Testis (tissue), 3 donors: ENCODE measurements around the gene JAML. TPM values are rescaled to one million over a fixed set of nuclear protein-coding genes. Genes with fewer than 3 reads are reported as not detected.

Experiments
- DNase-seq: peaks from one replicate; pipeline ENCODE4 v3.0.0-alpha.2; 2019
- H3K27ac ChIP-seq, 2 donors: fragments of 200-600 bp; sonication (generic); one replicate each; pipeline ENCODE4 v1.5.1; 2019
- H3K27me3 ChIP-seq: fragments of 200-600 bp; sonication (generic); one replicate; pipeline ENCODE4 v1.5.1; 2019
- H3K36me3 ChIP-seq: fragments of 200-600 bp; sonication (generic); one replicate; pipeline ENCODE4 v1.5.1; 2017; ENCODE audit warnings: low read depth; ENCODE audit errors: missing control alignments
- H3K4me1 ChIP-seq: fragments of 200-600 bp; sonication (generic); one replicate; pipeline ENCODE4 v1.5.1; 2019
- H3K4me3 ChIP-seq, 2 donors: fragments of 200-600 bp; sonication (generic); one replicate each; pipeline ENCODE4 v1.5.1; 2017 to 2019
- H3K9me3 ChIP-seq: fragments of 200-600 bp; sonication (generic); one replicate; pipeline ENCODE4 v1.5.1; 2017
- POLR2A ChIP-seq: fragments of 450-650 bp; IDR thresholded peaks from one replicate; pipeline ENCODE4 v1.6.1; 2017; ENCODE audit warnings: antibody characterized with exemption, mild to moderate bottlenecking, moderate library complexity
- WGBS, 2 donors: methylation state at CpG; one replicate each; pipeline ENCODE4 v1.1.5; 2018; 5-methylcytosine and 5-hydroxymethylcytosine counted together
- intact Hi-C: fragments of 100-400 bp; cut with DNase I; formaldehyde crosslinking; loops from one replicate; pipeline ENCODE4 v1.15.1; 2023; ENCODE audit warnings: low total_unique reads
- polyA plus RNA-seq: library from polyadenylated mRNA; stranded (reverse); fragments of 350-450 nt; fragmentation: Illumina TruSeq; extraction: RNeasy Lipid Tissue Mini Kit (QIAGEN cat#74804); gene quantifications from one replicate; pipeline ENCODE4 v1.2.3, GENCODE V29; 2014; ENCODE audit warnings: low read depth, low replicate concordance; ENCODE audit not compliant: insufficient read depth
- total RNA-seq, 2 donors: library from RNA; depleted of rRNA; stranded (reverse); fragments of >200 nt; gene quantifications; one replicate each; pipeline ENCODE4 v1.2.3, GENCODE V29; 2016
- TF ChIP-seq, protein P1 (sequence below), 3 experiments: fragments of 450-650 bp in 2 of 3; fragments of 200-600 bp in 1 of 3; sonication (generic) in 1 of 3; IDR thresholded peaks; one replicate each; pipeline ENCODE4 v1.5.1; 2016 to 2019; ENCODE audit warnings: antibody characterized with exemption in 3 of 3, mild to moderate bottlenecking in 2 of 3, moderate library complexity in 1 of 3

The JAML gene
- total and polyA plus RNA-seq, 3 donors from 2014 or later: 1.9 to 9.7 (median 3.5) TPM

DNA sequence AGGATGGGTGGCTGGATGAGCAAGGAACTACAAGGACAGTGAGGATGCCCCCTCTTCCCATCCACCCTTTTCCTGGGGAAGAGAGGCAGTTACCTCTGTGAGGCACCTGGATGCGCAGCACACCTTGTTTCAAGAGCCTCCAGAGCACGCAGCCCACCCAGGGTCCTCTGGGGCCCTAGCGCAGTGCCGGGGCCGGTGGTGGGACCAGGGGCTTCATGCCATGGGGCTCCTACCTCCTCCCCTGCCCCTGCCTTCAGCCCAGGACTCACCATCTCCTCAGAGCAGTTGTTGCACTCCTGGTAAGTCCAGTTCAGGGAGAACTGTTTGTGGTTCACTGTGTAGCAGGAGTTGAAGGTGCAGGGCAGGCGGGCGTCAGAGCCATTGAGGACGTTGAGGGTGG, 56.5 kb downstream of the JAML start:
- H3K27me3 ChIP-seq: no peaks in the 10 kb centered on the region
- no peaks in the 10 kb centered on the region for H3K9me3 ChIP-seq
- no peak overlapping the region for H3K4me3 ChIP-seq
- WGBS, 2 donors: 96 to 100% methylated on average over 2 to 8 of the region's 8 CpGs
- no peak overlapping the region for H3K27ac ChIP-seq
- H3K4me1 ChIP-seq: peaks cover 4% of the 10 kb centered on the region
- intact Hi-C loops: no loop called here
- TF ChIP-seq, protein P1, sequence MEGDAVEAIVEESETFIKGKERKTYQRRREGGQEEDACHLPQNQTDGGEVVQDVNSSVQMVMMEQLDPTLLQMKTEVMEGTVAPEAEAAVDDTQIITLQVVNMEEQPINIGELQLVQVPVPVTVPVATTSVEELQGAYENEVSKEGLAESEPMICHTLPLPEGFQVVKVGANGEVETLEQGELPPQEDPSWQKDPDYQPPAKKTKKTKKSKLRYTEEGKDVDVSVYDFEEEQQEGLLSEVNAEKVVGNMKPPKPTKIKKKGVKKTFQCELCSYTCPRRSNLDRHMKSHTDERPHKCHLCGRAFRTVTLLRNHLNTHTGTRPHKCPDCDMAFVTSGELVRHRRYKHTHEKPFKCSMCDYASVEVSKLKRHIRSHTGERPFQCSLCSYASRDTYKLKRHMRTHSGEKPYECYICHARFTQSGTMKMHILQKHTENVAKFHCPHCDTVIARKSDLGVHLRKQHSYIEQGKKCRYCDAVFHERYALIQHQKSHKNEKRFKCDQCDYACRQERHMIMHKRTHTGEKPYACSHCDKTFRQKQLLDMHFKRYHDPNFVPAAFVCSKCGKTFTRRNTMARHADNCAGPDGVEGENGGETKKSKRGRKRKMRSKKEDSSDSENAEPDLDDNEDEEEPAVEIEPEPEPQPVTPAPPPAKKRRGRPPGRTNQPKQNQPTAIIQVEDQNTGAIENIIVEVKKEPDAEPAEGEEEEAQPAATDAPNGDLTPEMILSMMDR (IDR thresholded peaks at IDR 0.05): no peak
- TF ChIP-seq POLR2A: no peak
- no peaks in the 10 kb centered on the region for H3K36me3 ChIP-seq
- no peak for DNase-seq

DNA sequence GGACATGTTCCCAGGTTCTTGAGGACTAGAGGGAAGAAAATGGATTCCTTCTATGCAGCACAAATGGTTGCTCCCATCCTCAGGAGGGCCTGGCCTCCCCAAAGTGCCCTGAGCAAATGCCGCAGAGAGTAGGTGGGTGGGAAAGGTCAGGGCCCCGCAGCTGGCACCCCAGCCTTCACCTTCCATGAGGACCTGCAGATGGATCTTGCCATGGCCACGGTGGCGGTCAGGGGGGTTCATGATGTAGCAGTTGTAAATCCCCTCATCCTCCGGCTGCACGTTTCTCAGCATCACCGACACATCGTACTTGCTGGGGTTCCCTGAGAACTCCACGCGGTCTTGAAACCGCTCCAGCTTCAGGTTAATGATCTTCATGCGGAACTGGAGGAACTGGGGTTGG, 56.9 kb downstream of the JAML start:
- Histone ChIP-seq H3K27ac (no peak overlapping the region), H3K4me3 (no peak overlapping the region), H3K4me1 (peaks cover 4% of the 10 kb centered on the region), H3K36me3 (no peaks in the 10 kb centered on the region), H3K27me3 (no peaks in the 10 kb centered on the region), H3K9me3 (no peaks in the 10 kb centered on the region)
- WGBS, 2 donors: 91 to 92% methylated on average over 8 to 12 of the region's 12 CpGs
- no peak for DNase-seq
- intact Hi-C loops: no loop called here
- no peak for TF ChIP-seq POLR2A
- TF ChIP-seq, protein P1 (IDR thresholded peaks at IDR 0.05): no peak

DNA sequence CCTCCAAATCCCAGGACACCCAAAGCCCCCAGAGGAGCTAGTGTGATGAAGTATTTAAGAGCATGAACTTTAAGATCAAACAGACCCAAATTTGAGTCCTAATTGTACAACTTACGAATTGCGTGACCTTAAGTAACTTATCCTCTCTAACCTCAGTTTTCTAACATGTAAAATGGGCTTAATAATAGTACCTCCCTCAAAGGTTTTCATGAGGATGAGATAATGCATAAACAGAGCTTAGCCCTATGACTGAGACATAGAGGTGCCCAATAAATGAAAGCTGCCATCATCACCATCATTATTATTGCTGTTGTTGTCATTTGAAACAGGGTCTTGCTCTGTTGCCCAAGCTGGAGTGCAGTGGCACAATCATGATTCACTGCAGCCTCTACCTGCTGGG, 57.6 kb downstream of the JAML start:
- WGBS, 2 donors: 97% methylated on average over 2 of the region's 2 CpGs
- Histone ChIP-seq H3K9me3 (no peaks in the 10 kb centered on the region), H3K36me3 (no peaks in the 10 kb centered on the region), H3K27ac (no peak overlapping the region), H3K4me3 (no peak overlapping the region), H3K4me1 (peaks cover 4% of the 10 kb centered on the region), H3K27me3 (no peaks in the 10 kb centered on the region)
- TF ChIP-seq, protein P1 (IDR thresholded peaks at IDR 0.05): no peak
- no peak for TF ChIP-seq POLR2A
- intact Hi-C loops: no loop called here
- no peak for DNase-seq

- no peak overlapping the region for H3K4me3 ChIP-seq
- no peak overlapping the region for H3K27ac ChIP-seq
- no peaks in the 10 kb centered on the region for H3K9me3 ChIP-seq
- H3K27me3 ChIP-seq: no peaks in the 10 kb centered on the region
- H3K36me3 ChIP-seq: no peaks in the 10 kb centered on the region
- intact Hi-C loops: no loop called here
- WGBS, 2 donors: 75 to 95% methylated on average over 12 to 17 of the region's 17 CpGs
- TF ChIP-seq POLR2A: no peak
- TF ChIP-seq, protein P1 (IDR thresholded peaks at IDR 0.05): no peak
- H3K4me1 ChIP-seq: no peaks in the 10 kb centered on the region
- DNase-seq: no peak
These were observed 58.2 kb downstream of the JAML start for GRCh38 chr11:118166641-118167040.

- no peaks in the 10 kb centered on the region for H3K4me1 ChIP-seq
- no peaks in the 10 kb centered on the region for H3K9me3 ChIP-seq
- no peaks in the 10 kb centered on the region for H3K27me3 ChIP-seq
- no peak overlapping the region for H3K4me3 ChIP-seq
- DNase-seq: no peak
- no peaks in the 10 kb centered on the region for H3K36me3 ChIP-seq
- no peak for TF ChIP-seq POLR2A
- TF ChIP-seq, protein P1 (IDR thresholded peaks at IDR 0.05): no peak
- 79 to 89% methylated on average over 2 of the region's 2 CpGs for WGBS, 2 donors
- intact Hi-C loops: no loop called here
- H3K27ac ChIP-seq: no peak overlapping the region
These were observed 59.9 kb downstream of the JAML start for GRCh38 chr11:118164885-118165284.
